GM23248 (cell line): Measurements from ENCODE around the gene SMCHD1. TPM values are rescaled to one million over a fixed set of nuclear protein-coding genes. Genes with fewer than 3 reads are reported as not detected.

ENCODE experiments used
- DNase-seq: peaks from one replicate; pipeline ENCODE4 v3.0.0-alpha.2; 2015
- H2AFZ ChIP-seq: fragments of 200-600 bp; sonication (generic); 2 replicates; pipeline ENCODE4 v1.6.1; 2016; ENCODE audit warnings: antibody characterized with exemption
- H3F3A ChIP-seq: fragments of 200-600 bp; sonication (generic); 2 replicates; pipeline ENCODE4 v1.6.1; 2016; ENCODE audit warnings: mild to moderate bottlenecking, antibody characterized with exemption, mixed run types; ENCODE audit not compliant: insufficient read depth
- H3K27ac ChIP-seq: fragments of 200-600 bp; sonication (generic); 2 replicates; pipeline ENCODE4 v1.5.1; 2016; ENCODE audit warnings: mild to moderate bottlenecking
- H3K27me3 ChIP-seq: fragments of 200-600 bp; sonication (generic); replicated peaks from 2 replicates; pipeline ENCODE4 v1.6.1; 2016; ENCODE audit warnings: mild to moderate bottlenecking; ENCODE audit not compliant: insufficient read depth
- H3K36me3 ChIP-seq: fragments of 200-600 bp; sonication (generic); 2 replicates; pipeline ENCODE4 v1.6.1; 2016; ENCODE audit warnings: low read depth, mild to moderate bottlenecking
- H3K4me1 ChIP-seq: fragments of 200-600 bp; sonication (generic); 2 replicates; pipeline ENCODE4 v1.6.1; 2016; ENCODE audit warnings: mild to moderate bottlenecking; ENCODE audit not compliant: insufficient read depth
- H3K4me2 ChIP-seq: fragments of 200-600 bp; sonication (generic); one replicate; pipeline ENCODE4 v1.6.1; 2016; ENCODE audit warnings: mild to moderate bottlenecking; ENCODE audit not compliant: unreplicated experiment
- H3K4me3 ChIP-seq: fragments of 200-600 bp; sonication (generic); 2 replicates; pipeline ENCODE4 v1.5.1; 2016; ENCODE audit warnings: mild to moderate bottlenecking
- H3K79me2 ChIP-seq: fragments of 200-600 bp; sonication (generic); 2 replicates; pipeline ENCODE4 v1.6.1; 2016; ENCODE audit warnings: mild to moderate bottlenecking; ENCODE audit not compliant: insufficient read depth
- H3K9ac ChIP-seq: fragments of 200-600 bp; sonication (generic); 2 replicates; pipeline ENCODE4 v1.6.1; 2016; ENCODE audit warnings: mild to moderate bottlenecking
- H3K9me2 ChIP-seq: fragments of 200-600 bp; sonication (generic); 2 replicates; pipeline ENCODE4 v1.6.1; 2016; ENCODE audit warnings: mixed run types, mild to moderate bottlenecking, moderate library complexity; ENCODE audit not compliant: insufficient read depth
- H3K9me3 ChIP-seq: fragments of 200-600 bp; sonication (generic); one replicate; pipeline ENCODE4 v1.6.1; 2017; ENCODE audit warnings: low read depth
- H4K20me1 ChIP-seq: fragments of 200-600 bp; sonication (generic); 2 replicates; pipeline ENCODE4 v1.6.0; 2016; ENCODE audit not compliant: insufficient read depth
- EZH2 ChIP-seq: fragments of 200-600 bp; sonication (generic); IDR thresholded peaks from 2 replicates; pipeline ENCODE4 v1.6.1; 2018; ENCODE audit warnings: antibody characterized with exemption, mild to moderate bottlenecking; ENCODE audit not compliant: insufficient read depth, poor library complexity, severe bottlenecking
- EZH2phosphoT487 ChIP-seq: fragments of 200-600 bp; sonication (generic); IDR thresholded peaks from 2 replicates; pipeline ENCODE4 v1.6.1; 2018; ENCODE audit warnings: antibody characterized with exemption, moderate library complexity, mild to moderate bottlenecking, low read depth; ENCODE audit not compliant: insufficient read depth
- WGBS, 2 experiments: methylation state at CpG; one replicate each; pipeline ENCODE4 v1.1.6; 2015 to 2017; ENCODE audit warnings: low lambda C conversion rate in 2 of 2, low coverage in 1 of 2; ENCODE audit errors: missing lambda C conversion rate in 2 of 2; 5-methylcytosine and 5-hydroxymethylcytosine counted together
- in situ Hi-C: fragments of 300-500 bp; cut with MboI; formaldehyde crosslinking; loops from 2 replicates; pipeline ENCODE4 v1.15.0; 2020
- polyA plus RNA-seq: library from polyadenylated mRNA; unstranded; fragments of >200 nt; fragmentation: Nextera tagmentation; extraction: Ambion mirVana; gene quantifications from 2 replicates; pipeline ENCODE4 v1.2.1, GENCODE V29; 2016
- total RNA-seq: library from RNA; depleted of rRNA; stranded (reverse); fragments of >200 nt; shearing (Covaris generic); gene quantifications from 2 replicates; pipeline ENCODE4 v1.2.3, GENCODE V29; 2014

SMCHD1 gene
- total and polyA plus RNA-seq, 2 experiments from 2014 or later, result 6.4 to 34.0 TPM

DNA sequence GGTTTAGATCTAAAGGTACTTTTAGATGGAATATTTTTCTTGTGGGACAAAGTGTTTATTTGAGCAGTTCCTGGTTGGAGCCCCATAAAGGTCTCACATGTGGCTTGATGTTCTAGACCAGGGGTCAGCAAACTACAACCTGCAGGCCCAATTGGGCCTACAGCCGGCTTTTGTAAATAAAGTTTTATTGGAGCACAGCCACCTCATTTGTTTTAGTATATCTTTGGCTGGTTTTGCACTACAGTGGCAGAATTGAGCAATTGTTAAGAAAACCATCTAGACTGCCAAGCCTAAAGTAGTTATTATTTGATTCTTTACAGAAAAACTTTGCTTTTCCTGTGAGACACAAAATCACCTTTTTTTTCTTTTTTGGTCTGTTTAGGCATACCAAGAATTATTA is 42.5 kb upstream of the SMCHD1 start:
- no peak overlapping the region for H2AFZ ChIP-seq
- no peaks in the 10 kb centered on the region for H4K20me1 ChIP-seq
- H3K27me3 ChIP-seq, result no peaks in the 10 kb centered on the region
- H3K36me3 ChIP-seq, result peaks cover 7% of the 10 kb centered on the region; the same call in 1 of the 2 replicates
- no peaks in the 10 kb centered on the region for H3K79me2 ChIP-seq
- 0 out of 2 replicates have a peak, but pooled peaks cover 6% of the 10 kb centered on the region for H3K4me1 ChIP-seq
- WGBS, 2 experiments, result 100% methylated on average over 1 of the region's 1 CpG
- DNase-seq, result no peak
- H3K4me2 ChIP-seq, result no peak overlapping the region
- H3K9ac ChIP-seq, result no peak overlapping the region
- no peak overlapping the region for H3K27ac ChIP-seq
- H3K4me3 ChIP-seq, result no peak overlapping the region
- H3K9me2 ChIP-seq, result no peaks in the 10 kb centered on the region
- peaks cover 8% of the 10 kb centered on the region; the same call in 1 of the 2 replicates for H3F3A ChIP-seq
- in situ Hi-C loops, result no loop called here
- TF ChIP-seq EZH2phosphoT487, result no peak
- no peak for TF ChIP-seq EZH2
- H3K9me3 ChIP-seq, result no peaks in the 10 kb centered on the region

GRCh38 chr18:2617401-2617998 is 38.0 kb upstream of the SMCHD1 start:
- H3K36me3 ChIP-seq, result peaks cover 4% of the 10 kb centered on the region; the same call in 1 of the 2 replicates
- no peaks in the 10 kb centered on the region for H3K79me2 ChIP-seq
- H4K20me1 ChIP-seq, result no peaks in the 10 kb centered on the region
- H3K4me3 ChIP-seq, result no peak overlapping the region
- H3K4me2 ChIP-seq, result no peak overlapping the region
- TF ChIP-seq EZH2phosphoT487 (no peak), EZH2 (no peak)
- 75 to 82% methylated on average over 4 of the region's 4 CpGs for WGBS, 2 experiments
- in situ Hi-C loops, result no loop called here
- H3F3A ChIP-seq, result peaks cover 10% of the 10 kb centered on the region; the same call in 1 of the 2 replicates
- H3K9me3 ChIP-seq, result no peaks in the 10 kb centered on the region
- no peak for DNase-seq
- no peaks in the 10 kb centered on the region for H3K9me2 ChIP-seq
- 0 out of 2 replicates have a peak, but pooled peaks cover 7% of the 10 kb centered on the region for H3K4me1 ChIP-seq
- H3K9ac ChIP-seq, result no peak overlapping the region
- no peak overlapping the region for H3K27ac ChIP-seq
- H2AFZ ChIP-seq, result no peak overlapping the region
- no peaks in the 10 kb centered on the region for H3K27me3 ChIP-seq

DNA sequence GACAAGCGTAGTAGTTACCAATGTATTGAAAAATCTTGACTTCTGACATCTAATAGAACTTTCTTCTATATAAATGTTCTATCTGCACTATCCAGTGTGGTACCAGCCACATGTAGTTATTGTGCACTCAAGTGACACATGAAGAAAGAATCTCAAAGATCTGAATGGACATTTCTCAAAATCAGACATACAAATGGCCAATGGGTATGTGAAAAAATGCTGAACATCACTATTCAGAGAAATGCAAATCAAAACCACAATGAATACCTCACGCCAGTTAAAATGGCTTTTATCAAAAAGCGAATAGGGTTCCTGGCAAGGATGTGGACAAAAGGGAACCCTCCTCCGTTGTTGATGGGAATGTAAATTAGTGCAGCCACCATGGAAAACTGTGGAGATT is 37.5 kb upstream of the SMCHD1 start:
- Histone ChIP-seq H3K4me1 (0 out of 2 replicates have a peak, but pooled peaks cover 7% of the 10 kb centered on the region), H3F3A (peaks cover 10% of the 10 kb centered on the region; the same call in 1 of the 2 replicates), H4K20me1 (no peaks in the 10 kb centered on the region), H3K4me2 (no peak overlapping the region), H3K4me3 (no peak overlapping the region), H3K36me3 (peaks cover 4% of the 10 kb centered on the region; the same call in 1 of the 2 replicates), H3K27ac (no peak overlapping the region), H2AFZ (no peak overlapping the region), H3K9me2 (no peaks in the 10 kb centered on the region), H3K79me2 (no peaks in the 10 kb centered on the region), H3K27me3 (no peaks in the 10 kb centered on the region), H3K9ac (no peak overlapping the region), H3K9me3 (no peaks in the 10 kb centered on the region)
- peak; percentile 17 for DNase-seq
- TF ChIP-seq EZH2, result no peak
- no peak for TF ChIP-seq EZH2phosphoT487
- 95 to 100% methylated on average over 4 of the region's 4 CpGs for WGBS, 2 experiments
- in situ Hi-C loops, result no loop called here

DNA sequence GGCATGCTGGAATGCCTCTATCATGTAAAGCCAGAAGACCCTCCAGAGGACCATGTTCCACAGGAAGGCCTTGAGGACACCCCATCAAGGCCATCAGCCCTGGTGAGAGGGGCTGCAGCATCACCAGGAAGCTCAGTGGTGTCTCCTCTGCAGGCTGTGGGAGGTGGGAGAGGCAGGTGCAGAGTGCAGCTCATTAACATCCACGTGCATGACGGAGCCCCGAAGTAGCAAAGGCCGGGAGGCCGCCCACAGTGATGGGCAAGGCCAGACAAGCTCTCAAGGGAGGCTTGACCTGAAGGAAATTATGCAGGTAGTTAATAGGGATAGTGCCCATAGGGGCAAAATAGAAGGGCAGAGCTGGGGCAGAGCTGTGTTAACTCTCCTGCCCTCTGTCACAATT is 30.3 kb upstream of the SMCHD1 start:
- Histone ChIP-seq H3K27ac (no peak overlapping the region), H3K36me3 (no peaks in the 10 kb centered on the region), H3K9ac (no peak overlapping the region), H3K4me2 (no peak overlapping the region), H3K9me2 (no peaks in the 10 kb centered on the region), H3K27me3 (no peaks in the 10 kb centered on the region), H3K4me1 (peaks cover 4% of the 10 kb centered on the region; the same call in 1 of the 2 replicates), H3K4me3 (no peak overlapping the region), H4K20me1 (no peaks in the 10 kb centered on the region), H3F3A (no peaks in the 10 kb centered on the region), H3K79me2 (no peaks in the 10 kb centered on the region), H3K9me3 (no peaks in the 10 kb centered on the region), H2AFZ (no peak overlapping the region)
- in situ Hi-C loops, result no loop called here
- no peak for TF ChIP-seq EZH2phosphoT487
- TF ChIP-seq EZH2, result no peak
- no peak for DNase-seq
- WGBS, 2 experiments, result 72 to 89% methylated on average over 5 of the region's 5 CpGs
